ENCODE data around the gene GLT8D2. TPM values are rescaled to one million over a fixed set of nuclear protein-coding genes. Genes with fewer than 3 reads are reported as not detected.

The GLT8D2 gene
- total RNA-seq, 1 donor from 2014 or later = 19.8 TPM

GRCh38 chr12:103966736-103967135, 83.3 kb downstream of the GLT8D2 start:
- peak overlapping the region; percentile 99 for H3K4me3 Mint-ChIP-seq
- TF ChIP-seq CTCF (conservative IDR thresholded peaks at IDR 0.05) = no peak
- DNase-seq (ENCODE audit: extremely low spot score, unreplicated experiment) = no peak

GRCh38 chr12:103965590-103966504, 84.1 kb downstream of the GLT8D2 start, which contains the start of gene TDG:
Gene TDG, plus strand, starts transcription at chr12:103965872. Its CDS starts 166 bp downstream, at chr12:103966038.
- H3K9me3 Mint-ChIP-seq = no peaks in the 10 kb centered on the region
- TF ChIP-seq CTCF (conservative IDR thresholded peaks at IDR 0.05) = no peak
- peak; percentile 97 for DNase-seq (ENCODE audit: extremely low spot score, unreplicated experiment)
- H3K4me3 Mint-ChIP-seq = peak within 1 kb of the TSS; percentile 99
- peaks cover 18% of the 10 kb centered on the region for H3K36me3 Mint-ChIP-seq
- peaks cover 25% of the 10 kb centered on the region for H3K4me1 Mint-ChIP-seq (ENCODE audit: unreplicated experiment)
- no peaks in the 10 kb centered on the region for H3K27me3 Mint-ChIP-seq
- H3K27ac Mint-ChIP-seq = peak within 1 kb of the TSS; percentile 99

More at GRCh38 chr12:103966736-103967135, 83.3 kb downstream of the GLT8D2 start:
- no peaks in the 10 kb centered on the region for H3K27me3 Mint-ChIP-seq
- H3K27ac Mint-ChIP-seq = peak overlapping the region; percentile 99
- H3K4me1 Mint-ChIP-seq (ENCODE audit: unreplicated experiment) = peaks cover 25% of the 10 kb centered on the region
- peaks cover 21% of the 10 kb centered on the region for H3K36me3 Mint-ChIP-seq
- H3K9me3 Mint-ChIP-seq = no peaks in the 10 kb centered on the region

- no peak for DNase-seq (ENCODE audit: extremely low spot score, unreplicated experiment)
- peak overlapping the region; percentile 99 for H3K4me3 Mint-ChIP-seq
- no peaks in the 10 kb centered on the region for H3K9me3 Mint-ChIP-seq
- H3K4me1 Mint-ChIP-seq (ENCODE audit: unreplicated experiment) = peaks cover 25% of the 10 kb centered on the region
- H3K27me3 Mint-ChIP-seq = no peaks in the 10 kb centered on the region
- TF ChIP-seq CTCF (conservative IDR thresholded peaks at IDR 0.05) = no peak
- H3K27ac Mint-ChIP-seq = peak overlapping the region; percentile 99
- peaks cover 18% of the 10 kb centered on the region for H3K36me3 Mint-ChIP-seq
Measured at GRCh38 chr12:103965255-103965589, 84.8 kb downstream of the GLT8D2 start.

GRCh38 chr12:103964805-103965204, 85.2 kb downstream of the GLT8D2 start:
- Mint-ChIP-seq H3K4me3 (peak overlapping the region; percentile 99), H3K36me3 (peaks cover 17% of the 10 kb centered on the region), H3K27me3 (no peaks in the 10 kb centered on the region), H3K27ac (peak overlapping the region; percentile 99), H3K4me1 (ENCODE audit: unreplicated experiment) (peaks cover 25% of the 10 kb centered on the region), H3K9me3 (no peaks in the 10 kb centered on the region)
- no peak for TF ChIP-seq CTCF (conservative IDR thresholded peaks at IDR 0.05)
- no peak for DNase-seq (ENCODE audit: extremely low spot score, unreplicated experiment)

- peaks cover 14% of the 10 kb centered on the region for H3K36me3 Mint-ChIP-seq
- H3K4me1 Mint-ChIP-seq (ENCODE audit: unreplicated experiment) = peaks cover 17% of the 10 kb centered on the region
- H3K9me3 Mint-ChIP-seq = no peaks in the 10 kb centered on the region
- H3K4me3 Mint-ChIP-seq = no peak overlapping the region
- H3K27me3 Mint-ChIP-seq = no peaks in the 10 kb centered on the region
- H3K27ac Mint-ChIP-seq = no peak overlapping the region
- no peak for TF ChIP-seq CTCF (conservative IDR thresholded peaks at IDR 0.05)
- no peak for DNase-seq (ENCODE audit: extremely low spot score, unreplicated experiment)
Measured at GRCh38 chr12:103962493-103962892, 87.5 kb downstream of the GLT8D2 start.
